ENCODE data around the gene CIB4. TPM values are rescaled to one million over a fixed set of nuclear protein-coding genes. Genes with fewer than 3 reads are reported as not detected.

The CIB4 gene
- total RNA-seq, 4 donors from 2014 or later = 1.1 TPM; not detected in 3

DNA sequence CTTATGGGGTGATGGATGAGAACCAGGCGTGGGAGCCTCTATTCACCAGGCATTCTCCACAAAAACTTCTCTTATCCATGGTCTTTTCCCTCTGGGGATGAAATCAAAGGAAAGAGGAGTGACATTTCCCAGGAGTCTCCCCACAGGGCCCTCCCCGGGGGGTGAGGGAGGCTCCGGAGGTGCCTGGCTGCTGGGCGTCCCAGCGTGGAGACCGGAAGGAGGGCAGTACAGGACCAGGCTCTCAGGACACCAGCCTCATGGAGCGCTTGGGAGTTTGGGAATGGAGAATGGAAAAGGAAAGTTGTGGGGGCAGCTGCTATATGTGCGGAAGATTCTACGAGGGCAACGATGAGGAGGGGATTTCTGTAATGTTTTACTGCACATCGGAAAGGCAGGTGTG lies 22.1 kb downstream of the CIB4 start:
- TF ChIP-seq, protein P1, sequence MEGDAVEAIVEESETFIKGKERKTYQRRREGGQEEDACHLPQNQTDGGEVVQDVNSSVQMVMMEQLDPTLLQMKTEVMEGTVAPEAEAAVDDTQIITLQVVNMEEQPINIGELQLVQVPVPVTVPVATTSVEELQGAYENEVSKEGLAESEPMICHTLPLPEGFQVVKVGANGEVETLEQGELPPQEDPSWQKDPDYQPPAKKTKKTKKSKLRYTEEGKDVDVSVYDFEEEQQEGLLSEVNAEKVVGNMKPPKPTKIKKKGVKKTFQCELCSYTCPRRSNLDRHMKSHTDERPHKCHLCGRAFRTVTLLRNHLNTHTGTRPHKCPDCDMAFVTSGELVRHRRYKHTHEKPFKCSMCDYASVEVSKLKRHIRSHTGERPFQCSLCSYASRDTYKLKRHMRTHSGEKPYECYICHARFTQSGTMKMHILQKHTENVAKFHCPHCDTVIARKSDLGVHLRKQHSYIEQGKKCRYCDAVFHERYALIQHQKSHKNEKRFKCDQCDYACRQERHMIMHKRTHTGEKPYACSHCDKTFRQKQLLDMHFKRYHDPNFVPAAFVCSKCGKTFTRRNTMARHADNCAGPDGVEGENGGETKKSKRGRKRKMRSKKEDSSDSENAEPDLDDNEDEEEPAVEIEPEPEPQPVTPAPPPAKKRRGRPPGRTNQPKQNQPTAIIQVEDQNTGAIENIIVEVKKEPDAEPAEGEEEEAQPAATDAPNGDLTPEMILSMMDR (IDR thresholded peaks at IDR 0.05; ENCODE audit: low read depth) = no peak

- TF ChIP-seq, protein P1 (IDR thresholded peaks at IDR 0.05; ENCODE audit: low read depth) = no peak
These were observed 22.6 kb downstream of the CIB4 start for GRCh38 chr2:26618611-26619010.

GRCh38 chr2:26617588-26618083 lies 23.5 kb downstream of the CIB4 start:
- TF ChIP-seq, protein P1 (IDR thresholded peaks at IDR 0.05; ENCODE audit: low read depth) = no peak

DNA sequence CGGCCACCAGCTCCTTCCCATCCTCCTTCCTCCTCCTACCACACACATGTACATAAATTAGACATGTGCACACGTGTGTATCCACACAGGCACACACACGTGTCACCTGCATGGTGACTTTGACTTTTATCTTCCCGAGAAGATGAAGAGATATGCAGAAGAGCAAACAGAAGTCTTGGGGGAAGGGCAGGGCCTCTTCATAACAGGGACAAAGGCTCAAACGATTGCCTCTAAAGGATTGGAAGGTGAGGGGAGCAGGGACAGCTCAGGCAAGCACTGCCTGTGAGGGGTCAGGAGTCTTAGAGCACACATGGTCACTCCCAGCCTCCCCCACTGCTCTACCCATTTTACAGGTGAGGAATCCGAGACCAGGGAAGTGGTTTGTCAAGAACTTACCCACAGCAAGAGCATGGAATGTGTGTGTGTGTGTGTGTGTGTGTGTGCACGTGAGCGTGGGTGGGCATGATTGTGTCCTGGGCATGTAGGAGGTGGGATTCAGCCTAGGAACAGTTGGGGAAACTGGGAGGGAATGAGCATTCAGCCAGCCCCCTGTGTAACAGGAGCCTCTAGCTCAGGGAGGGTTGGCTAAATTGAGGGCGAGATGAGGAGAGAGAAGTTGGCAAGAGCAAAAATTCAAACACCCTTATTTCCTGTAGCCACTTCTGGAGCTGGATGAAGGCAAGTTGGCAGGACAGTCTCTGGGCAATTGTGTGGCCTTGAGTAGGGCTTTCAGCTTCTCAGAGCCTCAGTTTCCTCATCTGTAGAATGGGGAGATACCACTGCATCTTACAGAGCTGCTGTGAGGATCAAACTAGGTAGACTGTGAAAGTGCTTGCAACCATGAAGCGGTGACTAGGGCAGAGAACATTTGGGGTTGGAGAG lies 24.2 kb downstream of the CIB4 start:
- TF ChIP-seq, protein P1 (IDR thresholded peaks at IDR 0.05; ENCODE audit: low read depth) = no peak

DNA sequence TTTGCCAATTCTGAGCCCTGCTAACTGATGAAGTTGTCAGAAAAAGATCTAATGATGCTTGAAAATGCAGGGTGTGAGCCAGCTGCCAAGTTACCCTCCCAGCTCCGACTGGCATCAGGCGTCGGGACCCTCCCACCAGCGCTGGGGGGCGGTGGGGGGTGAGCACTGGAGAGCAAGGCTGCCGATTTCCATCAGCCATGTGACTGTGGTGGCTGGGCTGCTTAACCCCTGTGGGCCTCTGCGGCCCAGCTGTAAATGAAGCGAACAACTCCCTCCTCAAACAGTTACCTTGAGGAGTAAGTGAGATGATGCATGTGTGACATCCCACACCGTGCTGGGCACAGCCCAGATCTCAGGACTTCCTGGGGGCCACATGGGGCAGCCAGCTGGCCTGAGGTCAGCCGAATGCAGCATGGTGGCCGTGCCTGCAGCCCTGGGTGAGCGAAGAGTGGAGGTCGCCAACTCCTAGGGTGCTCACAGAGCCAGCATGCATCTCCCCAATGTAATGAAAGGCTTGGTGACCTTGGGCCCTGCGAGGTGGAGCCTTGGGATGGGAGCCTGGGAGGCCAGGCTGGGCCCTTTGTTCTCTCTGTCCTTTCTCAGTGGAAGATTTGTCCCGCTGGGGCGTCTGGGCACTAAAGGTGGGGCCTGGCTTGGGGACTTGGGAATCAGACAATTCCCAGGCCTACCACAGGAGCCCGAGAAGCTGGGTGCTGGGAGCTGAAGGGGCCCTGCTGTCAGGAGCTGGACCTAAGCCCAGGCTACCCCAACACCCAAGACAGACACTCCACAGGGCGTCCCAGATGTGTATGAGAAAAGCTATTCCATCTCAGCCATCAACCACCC lies 25.1 kb downstream of the CIB4 start:
- TF ChIP-seq, protein P1 (IDR thresholded peaks at IDR 0.05; ENCODE audit: low read depth) = no peak

- TF ChIP-seq, protein P1 (IDR thresholded peaks at IDR 0.05; ENCODE audit: low read depth) = no peak
These were observed 25.8 kb downstream of the CIB4 start for GRCh38 chr2:26615336-26615859.
